ENCODE measurements around the gene RBP5.

The RBP5 gene

DNA sequence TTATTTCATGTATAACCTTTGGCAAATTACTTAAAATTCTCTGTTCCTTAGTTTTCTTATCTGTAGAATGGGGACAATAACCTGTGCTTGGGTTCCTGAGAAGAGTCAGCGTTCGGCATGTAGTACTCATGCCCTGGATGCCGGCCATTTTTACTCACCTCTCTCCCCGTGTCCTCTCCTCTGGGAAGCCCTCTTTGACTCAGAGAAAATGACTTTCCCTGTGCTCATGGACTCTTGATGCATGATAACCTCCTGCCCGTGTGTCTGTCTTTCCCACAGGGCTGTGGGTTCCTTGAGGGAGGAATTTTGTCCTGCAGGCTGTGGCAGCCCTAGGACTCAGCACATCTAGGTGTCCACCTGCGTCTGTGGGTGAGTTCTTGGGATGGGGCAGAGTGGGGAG is 13.8 kb downstream of the RBP5 start:
- TF ChIP-seq TEAD4 (IDR thresholded peaks at IDR 0.05) (no peak), CREB1 (IDR thresholded peaks at IDR 0.05; ENCODE audit: low read depth) (no peak), EP300 (IDR thresholded peaks at IDR 0.05; ENCODE audit: borderline replicate concordance) (no peak), FOXM1 (IDR thresholded peaks at IDR 0.05; ENCODE audit: borderline replicate concordance, low read depth) (no peak), TCF12 (IDR thresholded peaks at IDR 0.05; ENCODE audit: low read depth) (no peak), RAD21 (IDR thresholded peaks at IDR 0.05; ENCODE audit: low read depth) (no peak), YY1 (IDR thresholded peaks at IDR 0.05; ENCODE audit: low read depth) (no peak), TAF1 (IDR thresholded peaks at IDR 0.05; ENCODE audit: low read depth) (no peak), ZBTB7A (IDR thresholded peaks at IDR 0.05; ENCODE audit: low read depth) (no peak), EGR1 (IDR thresholded peaks at IDR 0.05) (no peak), CEBPB (IDR thresholded peaks at IDR 0.05) (no peak), NFIC (IDR thresholded peaks at IDR 0.05) (no peak)
- TF ChIP-seq, protein P1, sequence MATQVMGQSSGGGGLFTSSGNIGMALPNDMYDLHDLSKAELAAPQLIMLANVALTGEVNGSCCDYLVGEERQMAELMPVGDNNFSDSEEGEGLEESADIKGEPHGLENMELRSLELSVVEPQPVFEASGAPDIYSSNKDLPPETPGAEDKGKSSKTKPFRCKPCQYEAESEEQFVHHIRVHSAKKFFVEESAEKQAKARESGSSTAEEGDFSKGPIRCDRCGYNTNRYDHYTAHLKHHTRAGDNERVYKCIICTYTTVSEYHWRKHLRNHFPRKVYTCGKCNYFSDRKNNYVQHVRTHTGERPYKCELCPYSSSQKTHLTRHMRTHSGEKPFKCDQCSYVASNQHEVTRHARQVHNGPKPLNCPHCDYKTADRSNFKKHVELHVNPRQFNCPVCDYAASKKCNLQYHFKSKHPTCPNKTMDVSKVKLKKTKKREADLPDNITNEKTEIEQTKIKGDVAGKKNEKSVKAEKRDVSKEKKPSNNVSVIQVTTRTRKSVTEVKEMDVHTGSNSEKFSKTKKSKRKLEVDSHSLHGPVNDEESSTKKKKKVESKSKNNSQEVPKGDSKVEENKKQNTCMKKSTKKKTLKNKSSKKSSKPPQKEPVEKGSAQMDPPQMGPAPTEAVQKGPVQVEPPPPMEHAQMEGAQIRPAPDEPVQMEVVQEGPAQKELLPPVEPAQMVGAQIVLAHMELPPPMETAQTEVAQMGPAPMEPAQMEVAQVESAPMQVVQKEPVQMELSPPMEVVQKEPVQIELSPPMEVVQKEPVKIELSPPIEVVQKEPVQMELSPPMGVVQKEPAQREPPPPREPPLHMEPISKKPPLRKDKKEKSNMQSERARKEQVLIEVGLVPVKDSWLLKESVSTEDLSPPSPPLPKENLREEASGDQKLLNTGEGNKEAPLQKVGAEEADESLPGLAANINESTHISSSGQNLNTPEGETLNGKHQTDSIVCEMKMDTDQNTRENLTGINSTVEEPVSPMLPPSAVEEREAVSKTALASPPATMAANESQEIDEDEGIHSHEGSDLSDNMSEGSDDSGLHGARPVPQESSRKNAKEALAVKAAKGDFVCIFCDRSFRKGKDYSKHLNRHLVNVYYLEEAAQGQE (IDR thresholded peaks at IDR 0.05; ENCODE audit: low read depth): no peak
- TF ChIP-seq, protein P2, sequence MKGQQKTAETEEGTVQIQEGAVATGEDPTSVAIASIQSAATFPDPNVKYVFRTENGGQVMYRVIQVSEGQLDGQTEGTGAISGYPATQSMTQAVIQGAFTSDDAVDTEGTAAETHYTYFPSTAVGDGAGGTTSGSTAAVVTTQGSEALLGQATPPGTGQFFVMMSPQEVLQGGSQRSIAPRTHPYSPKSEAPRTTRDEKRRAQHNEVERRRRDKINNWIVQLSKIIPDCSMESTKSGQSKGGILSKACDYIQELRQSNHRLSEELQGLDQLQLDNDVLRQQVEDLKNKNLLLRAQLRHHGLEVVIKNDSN (IDR thresholded peaks at IDR 0.05): no peak
- TF ChIP-seq, protein P3, sequence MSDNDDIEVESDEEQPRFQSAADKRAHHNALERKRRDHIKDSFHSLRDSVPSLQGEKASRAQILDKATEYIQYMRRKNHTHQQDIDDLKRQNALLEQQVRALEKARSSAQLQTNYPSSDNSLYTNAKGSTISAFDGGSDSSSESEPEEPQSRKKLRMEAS (IDR thresholded peaks at IDR 0.05): no peak

DNA sequence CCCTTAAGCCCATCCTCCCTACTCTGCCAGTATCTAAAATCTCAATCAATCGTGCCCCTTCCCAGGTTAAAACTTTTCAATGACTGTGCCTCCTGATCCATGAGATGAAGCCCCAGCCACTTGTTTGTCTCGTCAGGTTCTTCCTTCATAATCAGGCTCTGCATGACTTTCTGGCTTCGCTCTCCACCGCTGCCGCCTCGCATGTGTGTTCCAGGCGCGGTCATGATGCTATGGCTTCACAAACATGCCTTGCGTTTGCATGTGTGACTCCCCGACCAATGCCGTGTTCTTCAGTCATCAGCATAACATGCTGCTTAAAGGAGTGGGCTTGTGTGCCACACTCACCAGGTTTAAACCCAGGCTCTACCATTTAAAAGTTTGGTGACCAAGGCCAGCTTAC is 14.7 kb downstream of the RBP5 start:
- TF ChIP-seq, protein P1 (IDR thresholded peaks at IDR 0.05; ENCODE audit: low read depth): no peak
- TF ChIP-seq RAD21 (IDR thresholded peaks at IDR 0.05; ENCODE audit: low read depth): no peak
- TF ChIP-seq FOXM1 (IDR thresholded peaks at IDR 0.05; ENCODE audit: borderline replicate concordance, low read depth): no peak
- TF ChIP-seq EP300 (IDR thresholded peaks at IDR 0.05; ENCODE audit: borderline replicate concordance): no peak
- no peak for TF ChIP-seq CREB1 (IDR thresholded peaks at IDR 0.05; ENCODE audit: low read depth)
- TF ChIP-seq TCF12 (IDR thresholded peaks at IDR 0.05; ENCODE audit: low read depth): no peak
- TF ChIP-seq, protein P3 (IDR thresholded peaks at IDR 0.05): no peak
- no peak for TF ChIP-seq CEBPB (IDR thresholded peaks at IDR 0.05)
- no peak for TF ChIP-seq YY1 (IDR thresholded peaks at IDR 0.05; ENCODE audit: low read depth)
- TF ChIP-seq, protein P2 (IDR thresholded peaks at IDR 0.05): no peak
- no peak for TF ChIP-seq NFIC (IDR thresholded peaks at IDR 0.05)

DNA sequence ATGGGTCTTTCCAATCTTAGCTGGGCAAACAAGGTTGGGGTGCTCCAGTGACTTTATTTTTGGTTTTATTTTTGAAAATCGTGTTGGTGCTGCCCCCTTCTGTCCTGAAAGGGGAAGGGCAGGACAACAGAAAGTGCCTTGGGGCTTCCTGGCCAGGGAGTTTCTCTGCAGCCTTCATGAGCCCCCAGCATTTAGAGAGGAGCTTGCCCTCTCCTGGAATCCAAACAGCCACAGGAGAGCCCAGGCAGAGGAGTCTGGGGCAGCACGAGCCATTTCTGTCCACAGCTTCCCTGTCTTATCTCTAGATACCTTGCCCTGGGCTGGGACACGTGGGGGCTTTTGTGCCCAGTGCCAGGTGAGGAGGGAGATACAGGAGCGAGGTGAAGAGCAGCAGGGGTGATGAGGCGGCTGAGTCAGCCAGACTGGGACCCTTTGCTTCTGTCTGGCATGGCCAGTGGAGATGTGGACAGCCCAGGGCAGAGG is 15.3 kb downstream of the RBP5 start:
- TF ChIP-seq EGR1 (IDR thresholded peaks at IDR 0.05) (no peak), NFIC (IDR thresholded peaks at IDR 0.05) (no peak), CREB1 (IDR thresholded peaks at IDR 0.05; ENCODE audit: low read depth) (no peak), RAD21 (IDR thresholded peaks at IDR 0.05; ENCODE audit: low read depth) (peak; percentile 79)

DNA sequence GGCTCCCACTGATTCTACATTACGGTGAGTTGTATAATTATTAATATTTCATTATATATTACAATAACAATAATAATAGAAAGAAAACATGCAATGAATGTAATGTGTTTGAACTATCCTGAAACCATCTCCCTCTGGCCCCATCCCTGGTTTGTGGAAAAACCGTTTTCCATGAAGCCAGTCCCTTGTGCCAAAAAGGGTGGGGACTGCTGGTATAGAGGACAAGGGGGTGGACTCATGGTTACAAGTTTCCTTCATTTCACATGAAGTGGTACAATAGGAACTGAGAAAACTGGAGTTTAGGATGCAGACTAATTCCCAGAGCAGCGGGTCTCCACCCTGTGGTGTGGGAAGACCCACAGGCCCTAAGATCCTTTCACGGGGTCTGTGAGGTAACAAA is 16.6 kb downstream of the RBP5 start:
- TF ChIP-seq, protein P3 (IDR thresholded peaks at IDR 0.05): no peak
- TF ChIP-seq YY1 (IDR thresholded peaks at IDR 0.05; ENCODE audit: low read depth) (no peak), ZBTB7A (IDR thresholded peaks at IDR 0.05; ENCODE audit: low read depth) (no peak), FOXM1 (IDR thresholded peaks at IDR 0.05; ENCODE audit: borderline replicate concordance, low read depth) (no peak), CEBPB (IDR thresholded peaks at IDR 0.05) (no peak), TEAD4 (IDR thresholded peaks at IDR 0.05) (no peak), EGR1 (IDR thresholded peaks at IDR 0.05) (no peak), EP300 (IDR thresholded peaks at IDR 0.05; ENCODE audit: borderline replicate concordance) (no peak), CREB1 (IDR thresholded peaks at IDR 0.05; ENCODE audit: low read depth) (no peak)
- TF ChIP-seq, protein P1 (IDR thresholded peaks at IDR 0.05; ENCODE audit: low read depth): no peak
- TF ChIP-seq, protein P2 (IDR thresholded peaks at IDR 0.05): no peak

Data from Ishikawa (cell line).